Pons (tissue), 1 donor: ENCODE data around the gene TNIP3.
"Not testable (repeated sequence)": the region's sequence is repeated elsewhere in the genome, so short reads cannot be mapped to it uniquely, and the experiment has no call there.

Source experiments
- DNase-seq: peaks from one replicate; pipeline ENCODE4 v3.0.0-alpha.2; 2016; ENCODE audit warnings: low spot score

TNIP3 gene, protein sequence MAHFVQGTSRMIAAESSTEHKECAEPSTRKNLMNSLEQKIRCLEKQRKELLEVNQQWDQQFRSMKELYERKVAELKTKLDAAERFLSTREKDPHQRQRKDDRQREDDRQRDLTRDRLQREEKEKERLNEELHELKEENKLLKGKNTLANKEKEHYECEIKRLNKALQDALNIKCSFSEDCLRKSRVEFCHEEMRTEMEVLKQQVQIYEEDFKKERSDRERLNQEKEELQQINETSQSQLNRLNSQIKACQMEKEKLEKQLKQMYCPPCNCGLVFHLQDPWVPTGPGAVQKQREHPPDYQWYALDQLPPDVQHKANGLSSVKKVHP

GRCh38 chr4:121164291-121164690 lies at the start of gene TNIP3:
TNIP3 (minus strand) TSS chr4:121164321; CDS start chr4:121164125, 196 bp downstream.
- no peak for DNase-seq

GRCh38 chr4:121212806-121213205 lies 48.7 kb upstream of the TNIP3 start:
- no peak for DNase-seq

DNA sequence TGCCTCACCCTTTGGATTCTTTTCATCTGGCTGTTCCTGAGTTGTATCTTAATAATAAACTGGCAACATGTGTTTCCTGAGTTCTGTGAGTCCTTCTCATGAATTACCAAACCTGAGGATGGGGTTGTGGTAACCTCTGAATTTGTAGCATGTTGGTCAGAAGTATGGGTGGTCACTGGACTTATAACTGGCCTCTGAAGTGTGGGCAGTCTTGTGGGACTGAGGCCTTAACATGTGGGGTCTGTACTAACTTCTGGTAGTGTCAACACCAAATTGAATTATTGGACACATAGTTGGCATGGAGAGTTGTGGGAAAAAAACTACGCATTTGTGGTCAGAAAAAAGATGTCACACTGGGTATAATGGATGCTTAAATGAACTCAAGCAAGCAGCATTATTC lies 45.0 kb upstream of the TNIP3 start:
- no peak for DNase-seq

DNA sequence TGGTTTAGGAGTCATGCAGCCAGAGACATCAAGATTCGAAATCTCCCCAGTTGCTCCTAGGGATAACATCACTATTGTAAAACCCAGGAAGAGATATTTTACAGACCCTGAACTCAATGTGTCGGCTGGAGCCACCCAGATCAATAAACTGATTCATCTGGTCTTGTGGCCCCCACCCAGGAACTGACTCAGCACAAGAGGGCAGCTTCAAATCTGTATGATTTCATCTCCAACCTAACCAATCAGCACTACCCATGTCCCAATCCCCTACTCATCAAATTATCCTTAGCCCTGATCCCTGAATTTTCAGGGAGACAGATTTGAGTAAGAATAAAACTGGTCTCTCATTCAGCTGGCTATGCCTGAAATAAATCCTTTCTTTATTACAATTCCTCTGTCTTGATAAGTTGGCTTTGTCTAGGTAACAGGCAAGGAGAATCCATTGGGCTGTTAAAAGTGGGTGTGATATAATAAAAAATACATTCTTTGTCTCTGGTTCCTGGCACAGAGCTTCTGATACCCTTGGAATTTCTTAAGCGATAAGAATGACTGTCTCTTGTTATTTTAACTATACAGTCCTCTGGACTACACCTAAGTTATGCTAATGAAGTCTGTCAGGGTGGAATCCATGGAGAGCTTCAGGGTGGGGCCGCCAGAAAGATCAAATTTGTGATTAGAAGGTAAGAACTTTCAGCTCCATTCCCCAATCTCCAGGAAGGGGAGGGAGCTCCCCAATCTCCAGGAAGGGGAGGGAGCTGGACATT lies 44.3 kb upstream of the TNIP3 start:
- no peak for DNase-seq

GRCh38 chr4:121205777-121206176 lies 41.7 kb upstream of the TNIP3 start:
- DNase-seq = not testable (repeated sequence)

DNA sequence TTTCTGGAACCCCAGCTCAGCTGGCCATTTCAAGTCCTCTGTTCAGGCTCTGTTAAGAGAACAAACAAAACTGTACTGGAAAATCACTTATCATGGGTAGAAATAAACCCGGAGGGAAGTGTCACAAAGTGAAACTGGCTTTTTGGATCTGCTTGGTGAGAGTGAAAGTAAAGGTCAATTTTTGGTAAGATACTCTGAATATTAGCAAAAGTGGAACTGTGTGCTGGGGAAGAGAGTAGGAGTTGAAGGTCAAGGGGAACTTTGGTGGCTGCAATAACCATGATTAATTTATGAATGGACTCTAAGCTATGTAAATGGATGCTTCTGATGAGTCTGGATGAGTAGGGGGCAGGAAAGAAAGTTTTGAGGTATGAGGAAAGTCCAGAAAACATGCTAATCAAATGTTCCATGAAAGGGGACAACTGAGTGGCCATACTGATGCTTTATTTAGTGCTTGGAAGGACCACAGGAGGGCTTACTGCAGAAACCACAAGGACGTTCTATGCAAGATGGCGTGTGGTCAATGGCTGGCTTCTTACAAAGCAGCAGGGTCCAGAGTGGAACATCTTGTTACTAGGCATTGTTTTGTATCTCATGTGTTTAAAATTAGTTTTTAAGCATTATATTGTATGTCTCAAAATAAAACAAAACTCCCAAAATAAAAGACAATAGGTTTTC lies 36.8 kb upstream of the TNIP3 start:
- no peak for DNase-seq

GRCh38 chr4:121199742-121200561 lies 35.8 kb upstream of the TNIP3 start:
- DNase-seq = no peak

- DNase-seq = no peak
Observed at GRCh38 chr4:121198251-121198650, 34.1 kb upstream of the TNIP3 start.

DNA sequence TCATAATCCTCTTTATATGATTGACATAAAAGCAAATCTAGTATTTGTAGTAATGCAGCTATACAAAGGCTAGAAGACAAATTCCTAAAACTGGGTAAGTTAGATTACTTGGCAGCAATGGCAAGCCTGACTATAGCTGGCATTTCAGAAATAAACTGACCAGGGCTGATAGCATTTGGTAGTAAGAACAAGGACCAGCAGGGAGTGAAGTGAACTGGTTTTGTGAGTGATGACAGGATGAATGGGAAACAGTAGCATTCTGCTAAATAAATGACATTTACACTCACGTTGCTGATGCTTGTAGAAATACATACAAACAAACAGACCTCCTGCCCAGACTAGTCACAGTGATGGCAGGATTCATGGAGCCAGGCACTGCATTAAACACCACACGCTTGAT lies 31.5 kb upstream of the TNIP3 start:
- no peak for DNase-seq

- peak; percentile 60 for DNase-seq
Observed at GRCh38 chr4:121192480-121192879, 28.4 kb upstream of the TNIP3 start.

DNA sequence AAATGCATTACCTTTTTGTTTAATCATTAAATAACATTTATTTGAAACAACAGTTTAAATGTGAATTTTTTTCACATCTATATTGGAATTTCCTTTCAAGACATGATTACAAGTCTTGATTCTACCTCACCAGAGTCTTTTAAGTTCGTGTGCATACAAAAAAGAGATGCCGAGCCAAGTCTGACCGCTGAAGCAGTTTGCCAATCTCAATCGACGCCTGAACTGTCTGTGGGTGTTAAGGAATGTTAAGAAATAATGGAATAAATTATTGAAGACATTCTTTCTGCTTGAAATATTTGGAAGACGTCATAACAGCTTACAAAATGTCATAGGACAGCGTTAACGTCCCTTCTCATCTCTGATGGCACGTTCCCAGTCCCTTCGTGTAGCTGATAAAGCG lies 27.9 kb upstream of the TNIP3 start:
- DNase-seq = no peak

DNA sequence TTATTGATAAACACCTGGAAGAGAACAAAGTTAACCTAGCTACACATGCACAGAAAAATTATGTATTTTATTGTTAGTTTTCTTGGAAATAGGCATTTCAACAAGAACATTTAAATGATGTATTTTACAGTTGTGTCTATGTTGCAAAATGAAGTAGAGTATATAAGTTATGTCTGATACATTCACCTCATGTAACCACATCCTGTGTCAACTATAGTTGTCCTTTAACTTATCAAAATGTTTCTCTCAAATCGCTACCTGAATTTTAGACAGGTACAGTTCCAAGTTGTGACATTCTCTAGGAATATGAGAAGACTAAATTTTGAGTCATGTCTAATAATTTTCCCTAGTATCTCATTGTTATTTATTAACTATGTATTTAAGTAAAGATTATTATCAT lies 27.2 kb upstream of the TNIP3 start:
- no peak for DNase-seq

DNA sequence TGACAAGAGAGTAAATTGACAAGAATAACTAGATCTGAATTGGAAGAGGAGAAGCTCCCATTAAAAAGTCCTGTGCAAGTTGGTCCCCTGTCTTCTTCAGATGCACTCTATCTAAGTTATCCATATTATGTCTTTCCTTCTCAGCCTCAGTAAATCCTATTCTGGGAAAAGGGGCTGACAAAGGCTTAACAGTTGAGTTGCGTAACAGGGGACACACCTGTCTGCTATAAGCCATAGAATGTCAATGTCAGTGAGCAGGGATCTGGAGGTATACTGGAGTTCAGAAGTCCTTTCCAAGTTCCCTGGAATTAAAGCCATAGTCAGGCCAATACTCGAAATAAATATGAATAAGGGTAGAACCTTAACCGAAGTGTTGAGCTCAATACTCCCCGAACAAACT lies 26.3 kb upstream of the TNIP3 start:
- DNase-seq = no peak

DNA sequence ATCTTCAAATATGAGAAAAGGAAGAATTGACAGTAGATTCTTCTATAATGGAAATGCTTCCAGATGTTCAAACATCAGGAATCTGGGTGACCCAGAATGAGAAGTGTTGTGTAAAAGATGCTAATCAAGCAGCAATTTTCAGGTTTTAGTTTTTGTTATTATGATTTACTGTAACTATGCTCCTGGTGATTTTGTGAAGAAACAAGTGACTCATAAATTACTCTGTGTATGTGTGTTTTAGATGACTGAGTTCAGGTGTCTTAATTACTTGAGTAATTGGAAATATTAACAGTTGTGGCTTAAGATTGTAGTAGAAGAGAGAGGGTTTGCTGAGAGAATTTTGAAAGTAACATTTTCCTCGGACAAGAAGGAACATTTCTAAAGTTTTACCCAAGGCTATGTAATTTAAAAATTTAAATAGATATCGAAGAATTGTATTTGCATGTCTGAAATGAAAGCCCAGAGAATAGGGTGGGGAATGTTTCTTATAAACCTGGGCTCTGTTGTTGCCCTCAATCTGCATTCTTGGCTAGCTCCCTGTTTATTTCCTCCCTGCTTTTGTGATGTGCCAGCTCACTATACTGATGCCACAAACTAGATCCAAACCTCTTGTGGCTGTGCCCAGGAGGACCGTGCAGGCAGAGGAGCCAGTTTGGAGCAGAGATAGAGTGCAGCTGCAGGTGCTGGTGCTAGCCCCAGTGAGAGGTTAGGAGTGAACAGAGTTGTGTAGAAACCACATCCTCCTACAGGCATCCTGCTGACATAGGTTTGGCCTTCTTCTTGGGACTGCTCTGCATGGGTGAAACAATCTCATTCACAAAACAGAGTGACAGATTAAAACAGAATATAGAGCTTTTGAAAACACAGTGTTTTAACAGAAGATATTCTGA lies 25.4 kb upstream of the TNIP3 start:
- DNase-seq = peak; percentile 7

DNA sequence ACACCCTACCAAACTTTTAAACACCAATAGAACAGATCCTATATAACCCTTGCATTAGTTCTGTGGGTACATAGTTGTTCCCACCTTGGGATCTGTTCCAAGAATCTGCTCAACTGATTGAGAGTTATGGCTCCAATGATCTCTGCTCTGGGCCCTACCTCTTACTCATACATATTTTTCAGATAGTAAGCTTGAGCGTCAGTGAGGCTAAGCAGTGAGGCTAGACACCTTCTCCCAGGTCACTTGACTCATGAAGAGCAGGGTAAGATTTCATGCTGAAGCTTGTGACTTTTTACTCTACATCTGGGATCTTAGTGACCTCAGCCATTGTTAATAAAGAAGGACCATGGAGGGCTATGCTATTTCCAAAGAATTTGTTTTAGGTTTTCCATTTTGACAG lies 23.1 kb upstream of the TNIP3 start:
- DNase-seq = no peak

- DNase-seq = no peak
Observed at GRCh38 chr4:121185960-121186359, 21.8 kb upstream of the TNIP3 start.

DNA sequence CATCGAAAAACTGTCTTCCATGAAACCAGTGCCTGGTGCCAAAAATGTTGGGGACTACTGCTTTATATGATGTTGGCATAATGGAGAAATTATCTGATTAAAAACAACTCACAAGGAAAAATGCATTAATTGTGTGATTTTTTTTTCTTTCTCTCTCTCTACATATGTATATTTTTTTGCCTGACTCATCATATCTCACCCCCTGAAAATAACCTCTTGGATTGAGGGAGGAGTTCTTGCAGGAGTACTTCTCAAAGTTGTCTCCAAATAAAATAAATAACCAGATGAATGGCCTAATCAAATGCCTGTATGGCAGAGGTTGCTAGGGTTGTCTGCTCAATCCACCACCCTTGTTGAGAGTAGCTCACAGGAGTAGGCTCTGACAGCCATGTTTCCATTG lies 19.9 kb upstream of the TNIP3 start:
- DNase-seq = no peak

GRCh38 chr4:121183361-121183760 lies 19.2 kb upstream of the TNIP3 start:
- DNase-seq = no peak

- peak; percentile 64 for DNase-seq
Observed at GRCh38 chr4:121182296-121182695, 18.2 kb upstream of the TNIP3 start.

- DNase-seq = no peak
Observed at GRCh38 chr4:121181493-121181892, 17.4 kb upstream of the TNIP3 start.

DNA sequence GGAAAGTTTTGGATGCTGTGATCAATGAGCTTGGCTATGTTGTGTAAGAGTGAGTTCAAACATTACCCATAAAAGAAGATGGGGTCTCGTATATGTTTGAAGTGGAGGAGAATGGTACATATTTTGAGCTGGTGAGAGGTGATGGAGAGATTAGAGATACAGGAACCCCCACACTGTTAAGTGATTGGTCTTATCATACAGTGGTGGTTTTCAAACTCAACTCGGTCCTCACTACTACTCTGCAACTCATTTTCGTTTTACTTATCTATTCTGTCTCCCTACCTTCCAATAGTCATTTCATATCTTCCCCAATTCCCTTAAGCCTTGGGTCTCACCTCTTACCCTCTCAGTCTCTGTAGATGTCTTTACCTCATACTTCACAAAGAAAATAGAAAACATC lies 16.4 kb upstream of the TNIP3 start:
- DNase-seq = no peak
